HG03025 (cell line): ENCODE results near the gene HIGD1A.

ENCODE experiments used
- ATAC-seq: cut with Tn5 transposase; IDR thresholded peaks from one replicate; pipeline ENCODE4 v1.9.1; 2021; ENCODE audit warnings: mild to moderate bottlenecking, moderate library complexity; ENCODE audit not compliant: unreplicated experiment, low FRiP score

Gene HIGD1A

DNA sequence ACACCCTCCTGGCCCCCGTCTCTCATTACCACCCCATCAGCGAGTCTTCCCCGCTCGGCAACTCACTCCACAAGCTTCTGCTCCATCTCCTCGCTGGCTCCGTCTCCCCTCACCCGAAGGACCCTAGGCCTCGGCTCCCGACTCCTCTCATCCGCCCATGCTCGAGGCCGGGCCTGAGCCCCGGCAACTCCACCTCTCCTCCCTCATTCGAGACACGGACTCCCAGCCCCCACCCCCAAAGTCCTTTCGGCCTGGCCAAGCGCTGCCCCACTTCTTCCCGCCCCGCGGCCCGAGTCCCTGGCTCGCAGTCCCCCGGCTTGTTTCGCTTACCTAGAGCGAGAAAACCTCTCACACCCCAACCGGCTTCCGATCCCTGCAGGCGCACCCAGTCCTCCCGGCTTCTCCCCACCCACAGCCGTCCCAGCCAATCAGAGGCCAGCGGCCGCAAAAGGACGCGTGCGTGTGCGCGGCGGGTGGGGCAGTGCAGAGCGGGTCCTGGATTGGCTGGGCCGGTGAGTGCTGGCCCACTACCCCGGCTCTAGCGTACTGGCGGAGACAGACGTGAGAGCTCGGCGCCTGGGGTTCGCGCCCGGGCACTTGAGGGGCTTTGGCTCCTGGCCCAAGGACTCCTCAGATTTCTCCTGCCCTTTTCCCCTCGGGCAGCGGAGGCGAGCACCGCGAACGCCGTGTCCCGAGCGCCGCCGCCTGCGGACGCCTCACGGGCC lies at the start of gene HIGD1A:
TSS of gene HIGD1A (minus strand) at position 385 of the 725 bp plus-strand sequence. CDS start 10,237 bp downstream, outside the sequence.
- ATAC-seq, result peak; percentile 97

DNA sequence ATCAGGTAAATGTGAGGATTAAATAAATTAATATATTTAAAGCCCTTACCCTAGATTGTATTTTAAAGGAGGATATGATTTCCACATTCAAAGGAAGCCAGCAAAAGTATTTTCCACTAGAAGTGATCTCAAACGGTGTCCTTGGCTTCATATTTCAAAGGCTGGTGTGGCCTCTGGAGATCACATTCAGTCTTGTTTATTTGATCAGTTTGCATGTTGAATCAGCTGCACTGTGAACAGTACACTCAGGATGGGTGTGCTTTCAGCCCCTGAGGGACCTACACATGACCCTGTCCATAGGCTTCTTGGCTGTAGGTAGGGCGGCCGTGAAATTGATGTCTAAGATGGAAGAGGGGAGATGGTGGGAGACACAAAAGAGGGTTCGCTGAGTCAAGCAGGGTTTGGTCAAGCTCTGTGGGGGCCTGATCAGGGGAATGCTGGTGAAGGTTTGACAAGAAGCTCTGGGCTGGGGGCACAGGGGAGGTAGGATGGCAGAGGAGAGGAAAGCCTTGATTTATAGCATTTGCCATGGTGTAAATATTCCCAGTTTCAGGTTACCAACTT lies 49.5 kb upstream of the HIGD1A start:
- no peak for ATAC-seq

DNA sequence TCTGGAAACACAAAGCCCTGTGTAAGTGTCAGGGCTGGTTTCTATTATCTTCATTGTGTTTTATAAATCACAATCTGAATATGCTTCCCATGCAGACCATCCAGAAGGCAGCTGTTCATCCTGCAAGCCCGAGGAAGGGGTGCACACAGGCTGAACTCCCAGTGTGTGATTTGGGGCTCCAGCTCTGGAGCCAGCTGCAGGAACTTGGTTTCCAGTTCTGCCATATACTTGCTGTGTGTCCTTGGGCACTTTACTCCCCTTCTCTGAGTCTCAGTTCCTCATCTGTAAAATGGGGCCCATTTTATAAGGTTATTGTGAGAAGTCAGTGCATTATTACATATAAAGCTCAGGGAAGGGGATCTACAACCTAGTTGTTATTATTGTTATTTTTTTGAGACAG lies 48.8 kb upstream of the HIGD1A start:
- ATAC-seq, result no peak

DNA sequence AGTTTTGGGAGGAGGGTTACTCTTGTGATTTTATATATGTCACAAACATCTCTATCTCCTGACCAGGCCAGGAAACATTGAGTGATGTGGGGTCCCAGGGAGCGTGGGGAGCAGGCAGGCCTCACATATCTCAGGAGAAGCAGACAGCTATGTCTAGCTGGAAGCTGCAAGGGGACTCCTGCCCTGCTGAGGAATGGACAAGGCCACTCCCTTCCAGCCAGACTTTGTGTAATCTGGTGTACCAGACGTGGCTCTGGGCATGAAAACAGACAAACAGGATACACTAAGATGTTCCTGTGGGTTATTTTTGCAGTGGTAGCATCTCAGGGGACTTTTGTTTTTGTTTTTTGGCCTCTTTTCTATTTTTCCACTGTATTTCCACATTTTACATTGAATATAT lies 48.2 kb upstream of the HIGD1A start:
- ATAC-seq, result no peak

DNA sequence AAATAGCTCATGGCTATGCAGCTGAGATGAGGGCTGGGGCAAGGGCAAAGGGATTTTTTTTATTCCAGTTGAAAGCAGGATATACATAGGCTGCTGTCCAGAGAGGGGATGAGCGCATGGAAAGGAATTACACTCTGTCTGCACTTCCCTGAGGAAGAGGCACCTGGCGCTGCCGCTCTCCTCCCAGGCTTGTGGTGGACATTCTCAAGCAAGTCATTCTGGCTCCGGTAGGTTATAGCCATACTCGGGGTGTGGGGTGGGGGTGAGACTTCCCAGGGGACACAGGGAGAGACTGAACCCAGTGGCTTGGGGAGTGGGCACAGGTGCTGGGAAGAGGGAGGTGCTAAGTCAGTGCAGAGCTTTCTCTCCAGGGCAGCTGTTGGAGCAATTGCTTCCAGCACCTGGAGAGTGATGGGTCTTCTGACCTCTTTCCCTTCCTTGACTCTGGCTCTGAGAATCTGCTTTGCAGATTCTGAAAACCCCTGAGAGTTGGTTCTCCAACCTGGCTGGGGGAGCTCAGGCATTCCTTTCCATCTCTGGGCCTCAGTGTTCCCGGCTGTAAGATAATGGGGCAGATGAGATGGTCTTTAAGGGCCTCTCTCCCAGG lies 47.0 kb upstream of the HIGD1A start:
- ATAC-seq, result no peak

DNA sequence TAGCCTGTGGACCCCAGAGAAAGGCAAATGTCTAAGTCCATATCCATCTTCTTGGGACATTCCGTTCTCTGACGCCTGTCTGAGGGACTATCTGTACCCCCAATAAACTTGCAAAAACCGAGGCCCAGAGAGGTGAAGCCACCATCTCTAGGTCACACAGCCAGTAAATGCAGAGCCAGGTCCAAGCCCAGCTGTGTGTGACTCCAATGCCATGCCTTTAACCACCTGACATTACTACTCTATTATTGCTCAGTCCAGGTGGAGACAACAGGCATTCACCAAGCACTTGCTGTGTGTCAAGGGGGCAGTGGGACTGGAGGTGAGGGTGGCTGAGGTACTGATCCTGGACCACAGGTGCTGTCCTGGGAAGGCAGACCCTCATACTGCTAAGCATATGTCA lies 46.0 kb upstream of the HIGD1A start:
- no peak for ATAC-seq

DNA sequence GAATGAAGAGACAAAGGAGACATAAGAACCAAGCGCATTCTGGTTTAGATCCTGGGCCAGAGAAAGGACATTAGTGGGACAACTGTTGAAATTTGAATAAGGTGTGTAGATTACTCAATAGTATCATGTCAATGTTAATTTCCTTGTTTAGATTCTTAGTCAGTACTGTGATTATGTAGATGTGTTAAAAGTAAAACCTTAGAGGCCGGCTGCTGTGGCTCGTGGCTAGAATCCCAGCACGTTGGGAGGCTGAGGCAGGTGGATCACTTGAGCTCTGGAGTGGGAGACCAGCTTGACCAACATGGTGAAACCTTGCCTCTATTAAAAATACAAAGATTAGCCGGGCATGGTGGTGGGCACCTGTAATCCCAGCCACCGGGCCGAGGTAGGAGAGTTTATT lies 44.7 kb upstream of the HIGD1A start:
- ATAC-seq, result no peak

DNA sequence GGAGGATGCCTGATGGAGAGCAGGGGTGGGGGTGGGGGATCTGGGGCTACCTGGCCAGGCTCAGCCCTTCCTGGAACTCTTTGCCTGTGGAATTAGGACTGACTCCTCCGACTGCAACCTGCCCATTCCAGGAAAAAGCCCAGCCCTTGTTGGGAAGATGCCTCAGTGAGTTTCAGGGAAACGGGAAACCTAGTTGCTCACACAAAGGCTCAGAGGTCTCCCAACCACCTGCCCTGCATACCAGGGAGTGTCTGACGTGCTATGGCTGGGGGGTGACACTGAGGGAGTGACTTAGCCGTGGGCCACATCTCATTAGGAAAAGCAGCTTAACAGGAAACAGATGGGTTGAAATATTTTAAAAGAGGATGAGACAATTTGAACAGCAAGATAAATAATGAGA lies 43.4 kb upstream of the HIGD1A start:
- no peak for ATAC-seq

DNA sequence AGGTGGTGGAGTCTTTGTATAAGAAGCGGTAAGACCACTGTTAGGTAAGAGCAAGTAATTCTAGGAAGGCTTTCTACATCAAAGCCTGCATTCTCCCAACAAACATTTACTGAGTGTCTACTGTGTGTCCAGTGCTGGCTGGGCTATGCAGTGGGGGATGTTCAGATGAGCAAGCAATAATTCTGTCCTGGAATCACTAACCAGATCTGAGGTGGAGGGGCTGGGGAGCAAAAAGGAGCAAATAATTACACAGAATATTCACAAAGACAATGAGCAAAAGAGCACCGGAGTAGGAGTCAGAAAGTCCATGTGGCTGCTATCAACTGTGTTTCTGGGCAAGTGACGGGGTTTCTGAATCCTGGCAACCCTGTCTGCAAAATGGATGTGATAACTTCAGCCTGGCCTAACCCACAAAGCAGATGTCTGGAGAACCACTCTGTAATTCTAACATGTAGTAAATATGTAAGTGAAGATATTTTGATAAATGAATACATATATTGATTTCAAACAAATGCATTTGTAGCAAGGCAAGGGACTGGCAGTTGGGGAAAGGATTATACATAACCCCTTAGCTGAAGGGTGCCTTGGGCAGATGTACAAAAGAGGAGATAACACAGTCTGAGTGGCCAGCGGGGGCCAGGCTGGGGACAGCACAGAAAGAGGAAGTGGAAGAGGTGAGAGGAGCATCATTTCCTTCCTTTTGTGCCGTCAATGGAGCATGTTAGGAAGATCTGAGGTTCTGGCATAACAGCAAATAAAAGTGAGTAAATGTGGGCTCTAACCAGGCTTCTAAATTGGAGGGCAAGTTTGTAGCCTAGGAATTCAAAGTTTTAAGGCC lies 42.6 kb upstream of the HIGD1A start:
- peak; percentile 64 for ATAC-seq

DNA sequence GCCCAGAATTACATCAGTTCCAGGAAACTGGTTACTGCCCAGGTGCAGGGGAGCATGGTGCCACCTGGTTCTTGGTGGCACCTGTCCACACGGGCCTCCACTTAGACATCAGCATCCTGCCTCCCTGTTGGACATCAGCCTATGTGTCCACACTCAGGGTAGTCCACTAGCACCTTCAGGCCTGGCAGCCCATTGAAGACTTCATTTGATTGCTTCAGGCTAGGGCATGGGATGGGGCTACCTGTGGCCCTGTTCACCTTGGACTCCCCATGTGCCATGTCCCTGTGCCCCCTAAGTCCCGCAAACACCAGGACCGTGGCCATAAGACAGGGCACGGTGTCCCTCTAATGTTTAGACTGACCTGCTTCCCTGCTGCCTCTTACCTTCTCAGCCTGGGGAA lies 40.5 kb upstream of the HIGD1A start:
- no peak for ATAC-seq

DNA sequence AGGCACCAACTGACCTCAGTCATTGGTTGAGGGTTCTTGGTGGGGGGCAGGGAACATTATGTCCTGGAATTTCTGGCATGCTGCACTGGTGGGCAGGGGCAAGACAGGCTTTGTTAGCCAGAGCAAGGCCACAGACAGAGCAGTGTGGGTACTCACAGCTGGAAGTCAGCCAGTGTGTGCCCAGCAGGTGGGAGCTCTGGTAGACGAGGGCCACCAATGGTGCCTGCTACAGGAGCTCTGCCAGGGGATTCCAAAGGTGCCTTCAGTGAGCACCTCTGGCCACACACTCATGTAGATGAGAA lies 40.1 kb upstream of the HIGD1A start:
- no peak for ATAC-seq

DNA sequence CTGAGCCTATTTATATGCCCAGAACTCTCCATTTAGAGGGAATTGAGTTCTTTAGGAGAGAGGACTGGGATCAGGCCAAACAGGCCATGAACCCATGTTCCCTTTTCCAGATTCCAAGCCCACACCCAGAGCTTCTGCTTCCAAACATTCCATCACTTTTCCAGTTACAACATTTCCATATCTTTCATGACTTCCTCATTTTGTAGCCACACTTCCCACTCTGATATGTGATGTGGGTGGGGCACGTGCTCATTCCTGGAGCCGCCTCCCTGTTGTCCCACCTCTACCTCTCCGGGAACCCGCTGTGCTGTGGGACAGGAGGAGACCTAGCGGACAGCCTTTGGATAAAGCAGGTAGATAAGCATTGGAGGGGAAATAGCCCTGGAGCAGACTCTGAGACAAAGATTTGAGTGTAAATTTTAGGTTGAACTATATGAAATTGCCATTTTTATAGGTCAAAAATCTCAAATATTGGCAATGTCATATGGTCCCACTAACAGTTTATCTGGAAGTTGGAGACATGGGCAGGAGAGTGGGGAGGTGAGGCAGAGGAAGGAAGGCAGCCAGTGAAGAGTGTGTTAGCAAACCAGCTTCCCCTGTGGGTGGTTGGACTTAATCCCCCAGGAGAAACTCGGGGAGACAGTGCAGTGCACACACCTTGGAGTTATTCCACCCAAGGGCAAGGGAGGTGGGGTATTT lies 39.6 kb upstream of the HIGD1A start:
- ATAC-seq, result no peak

DNA sequence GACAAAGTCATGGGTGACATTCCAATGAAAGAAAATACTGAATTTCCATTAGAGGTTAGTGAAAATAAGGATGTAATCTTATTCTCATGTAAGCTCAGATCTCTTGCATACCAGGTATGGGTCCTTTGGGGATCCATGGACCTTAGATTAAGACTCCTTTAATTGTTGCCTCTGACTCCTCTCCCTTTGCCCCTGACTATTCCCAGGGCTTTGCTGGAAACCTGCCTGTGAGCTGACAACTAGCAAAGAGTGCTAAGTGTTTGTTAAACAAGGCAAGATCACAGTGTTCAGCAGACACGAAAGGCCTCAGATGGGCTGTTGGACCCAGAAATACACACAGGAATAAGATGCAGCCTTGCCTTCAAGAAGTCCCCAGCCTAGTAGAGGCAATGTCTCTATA lies 37.0 kb upstream of the HIGD1A start:
- ATAC-seq, result no peak

DNA sequence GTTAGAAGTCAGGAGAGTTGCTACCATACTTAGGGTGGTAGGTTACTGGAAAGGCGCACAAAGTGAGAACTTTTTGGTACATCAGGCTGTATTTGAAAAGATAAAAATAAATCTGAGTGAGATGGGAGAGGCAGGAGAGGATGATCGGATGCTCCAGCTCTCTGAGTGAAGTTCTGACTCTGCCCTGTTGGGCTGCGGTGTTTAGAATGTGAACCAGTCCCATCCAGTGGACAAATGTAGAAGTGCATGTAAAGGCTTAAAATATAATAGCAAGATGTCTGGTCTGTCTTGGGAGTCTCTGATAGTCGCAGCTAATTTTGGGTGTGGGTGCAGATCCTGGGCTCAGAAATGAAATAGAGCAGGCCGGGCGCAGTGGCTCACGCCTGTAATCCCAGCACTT lies 35.3 kb upstream of the HIGD1A start:
- peak; percentile 95 for ATAC-seq

DNA sequence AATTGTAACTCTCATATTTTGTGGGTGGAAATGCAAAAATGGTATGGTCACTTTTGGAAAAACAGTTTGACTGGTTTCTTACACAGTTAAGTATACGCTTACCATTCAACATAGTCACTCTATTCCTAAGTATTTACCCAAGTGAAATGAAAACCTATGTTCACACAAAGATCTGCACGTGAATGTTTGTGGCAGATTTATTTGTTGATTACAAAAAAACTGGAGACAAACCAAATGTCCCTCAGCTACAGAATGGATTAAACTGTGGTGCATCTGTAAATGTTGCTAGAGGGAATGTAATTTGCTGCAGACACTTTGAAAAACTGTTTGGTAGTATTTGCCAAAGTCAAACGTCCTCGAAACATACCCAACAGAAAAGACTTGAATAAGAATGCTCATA lies 34.3 kb upstream of the HIGD1A start:
- ATAC-seq, result no peak

DNA sequence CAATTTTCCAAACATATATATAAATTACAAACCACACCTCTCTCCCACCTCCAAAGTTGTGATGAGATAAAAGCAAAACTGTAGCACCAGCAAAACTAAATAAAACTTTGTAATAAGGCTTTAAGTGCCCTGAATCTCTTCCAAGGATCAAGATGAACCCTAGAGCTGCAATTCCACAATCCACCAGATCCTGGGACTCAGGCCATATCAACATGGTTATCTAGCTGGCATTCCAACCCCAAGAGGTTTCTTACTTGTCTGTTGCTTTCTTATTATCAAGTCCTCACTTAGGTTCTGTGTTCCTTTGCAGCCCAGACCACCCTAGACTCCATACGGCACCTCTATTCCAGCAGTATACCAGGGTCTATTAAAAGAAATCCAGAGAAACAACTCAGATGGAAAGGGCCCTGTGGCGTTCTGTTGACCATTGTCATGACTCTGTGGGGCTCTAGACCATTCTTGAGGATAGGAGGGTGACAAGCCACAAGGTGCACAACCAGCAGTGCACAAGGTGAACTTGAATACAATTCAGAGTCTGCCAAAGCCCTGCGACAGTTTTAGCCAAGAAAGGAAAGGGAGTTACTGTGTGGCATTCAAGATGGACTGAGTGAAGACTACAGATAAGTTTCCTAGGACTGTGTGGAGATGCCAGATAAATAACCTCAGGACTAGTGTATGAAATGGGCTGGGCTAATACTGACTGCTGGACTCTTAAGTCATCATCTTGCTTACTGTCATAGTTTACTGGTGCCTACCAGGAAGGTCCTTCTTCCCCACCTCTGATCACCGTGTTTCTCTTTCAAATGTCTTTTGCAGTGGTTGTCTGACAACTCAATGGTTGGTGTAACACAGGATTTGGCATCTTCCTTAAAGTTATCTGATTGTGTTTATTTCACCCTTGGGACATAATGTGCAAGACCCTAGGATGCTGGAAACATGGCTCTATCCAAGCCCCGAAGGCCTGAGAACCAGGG lies 32.1 kb upstream of the HIGD1A start:
- ATAC-seq, result no peak

DNA sequence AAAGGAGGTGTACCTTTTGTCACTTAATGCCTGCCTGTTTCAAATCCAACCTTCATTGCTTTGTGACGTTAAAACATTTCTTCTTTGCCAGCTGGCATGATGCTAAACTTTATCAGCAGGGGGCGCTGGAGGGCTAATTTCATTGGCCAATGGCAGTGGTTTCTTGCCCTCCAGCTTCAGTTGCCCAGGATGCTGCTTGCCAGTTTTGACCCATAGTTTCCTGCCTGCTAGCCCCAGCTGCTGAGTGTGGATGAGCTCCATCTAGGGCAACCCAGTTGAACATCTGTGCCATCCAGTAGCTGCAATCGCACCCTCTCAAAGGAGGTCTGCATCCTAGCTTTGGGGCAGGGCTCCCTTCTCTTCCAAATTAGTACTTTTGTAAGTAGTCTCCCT lies 27.0 kb upstream of the HIGD1A start:
- ATAC-seq, result peak; percentile 72

DNA sequence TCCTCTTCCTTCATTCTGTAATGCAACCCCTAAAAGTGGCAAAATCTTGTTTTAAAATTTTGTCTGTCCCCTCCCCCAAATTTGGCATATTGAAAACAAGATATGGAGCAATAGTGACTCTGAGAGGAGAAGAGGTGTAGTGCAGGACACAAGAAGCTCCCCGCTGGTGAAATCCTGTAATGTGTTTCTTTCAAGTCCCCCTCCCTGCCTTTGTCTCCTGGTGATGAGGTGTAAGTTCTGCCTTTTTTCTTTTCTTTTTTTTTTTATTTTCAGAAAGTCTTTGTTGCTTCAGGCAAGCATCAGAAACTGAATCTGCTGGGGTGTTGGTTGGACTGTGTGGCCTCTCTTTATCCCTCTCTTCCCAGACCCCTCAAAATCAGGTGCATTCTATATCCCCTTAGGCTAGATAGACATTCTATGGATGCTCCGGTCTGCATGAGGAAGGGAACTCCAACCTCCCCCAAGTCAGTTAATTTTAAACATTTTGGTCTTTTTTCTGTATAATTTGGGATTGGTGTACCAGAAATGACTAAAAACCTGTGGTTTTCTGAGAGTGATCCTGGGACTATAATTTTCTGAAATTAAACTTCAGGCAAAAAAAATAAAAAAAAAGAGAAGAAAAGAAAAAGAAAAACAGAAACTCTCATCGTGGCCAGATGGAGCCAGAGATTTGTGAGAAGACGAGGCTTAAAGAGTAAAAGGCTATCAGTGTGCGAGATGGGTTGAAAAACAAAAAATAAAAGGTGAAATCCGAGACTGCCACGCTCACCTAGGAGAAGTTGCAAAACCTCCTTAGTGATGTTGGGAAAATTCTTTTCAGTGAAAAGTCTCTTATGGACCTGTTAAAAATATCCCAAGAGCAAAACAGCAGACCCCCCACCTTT lies 26.4 kb upstream of the HIGD1A start:
- ATAC-seq, result no peak
